ENCODE data around the gene NAALAD2.
"Not testable (repeated sequence)": the region's sequence is repeated elsewhere in the genome, so short reads cannot be mapped to it uniquely, and the experiment has no call there.

Gene NAALAD2

GRCh38 chr11:90134478-90135003 lies at the start of gene NAALAD2:
Gene NAALAD2, plus strand, starts transcription at chr11:90134663. Its CDS starts 96 bp downstream, at chr11:90134759.
- peak; percentile 87 for DNase-seq (ENCODE audit: low read depth, low spot score)

GRCh38 chr11:90085650-90086049 lies 48.8 kb upstream of the NAALAD2 start, which contains the start of gene UBTFL1:
Gene UBTFL1, plus strand, starts transcription at chr11:90085950. Its CDS starts 0 bp downstream, at chr11:90085950.
- DNase-seq (ENCODE audit: low read depth, low spot score) = not testable (repeated sequence)

GRCh38 chr11:90088731-90089130 lies 45.7 kb upstream of the NAALAD2 start:
- DNase-seq (ENCODE audit: low read depth, low spot score) = not testable (repeated sequence)

DNA sequence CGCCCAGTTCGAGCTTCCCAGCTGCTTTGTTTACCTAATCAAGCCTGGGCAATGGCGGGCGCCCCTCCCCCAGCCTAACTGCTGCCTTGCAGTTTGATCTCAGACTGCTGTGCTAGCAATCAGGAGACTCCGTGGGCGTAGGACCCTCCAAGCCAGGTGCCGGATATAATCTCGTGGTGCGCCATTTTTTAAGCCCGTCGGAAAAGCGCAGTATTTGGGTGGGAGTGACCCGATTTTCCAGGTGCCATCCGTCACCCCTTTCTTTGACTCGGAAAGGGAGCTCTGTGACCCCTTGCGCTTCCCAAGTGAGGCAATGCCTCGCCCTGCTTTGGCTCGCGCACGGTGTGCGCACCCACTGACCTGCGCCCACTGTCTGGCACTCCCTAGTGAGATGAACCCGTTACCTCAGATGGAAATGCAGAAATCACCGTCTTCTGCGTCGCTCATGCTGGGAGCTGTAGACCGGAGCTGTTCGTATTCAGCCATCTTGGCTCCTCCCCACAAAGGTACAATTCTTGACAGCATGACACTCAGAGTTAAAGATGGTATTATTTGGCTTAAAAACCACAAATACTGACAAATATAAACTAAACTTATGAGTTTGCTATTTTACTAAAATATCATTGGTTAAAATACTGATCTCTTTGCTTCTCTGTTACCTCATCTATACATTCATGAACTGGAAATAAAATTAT lies 39.1 kb upstream of the NAALAD2 start:
- DNase-seq (ENCODE audit: low read depth, low spot score) = not testable (repeated sequence)

GRCh38 chr11:90098261-90098660 lies 36.2 kb upstream of the NAALAD2 start:
- not testable (repeated sequence) for DNase-seq (ENCODE audit: low read depth, low spot score)

GRCh38 chr11:90100431-90100830 lies 34.0 kb upstream of the NAALAD2 start:
- DNase-seq (ENCODE audit: low read depth, low spot score) = no peak

DNA sequence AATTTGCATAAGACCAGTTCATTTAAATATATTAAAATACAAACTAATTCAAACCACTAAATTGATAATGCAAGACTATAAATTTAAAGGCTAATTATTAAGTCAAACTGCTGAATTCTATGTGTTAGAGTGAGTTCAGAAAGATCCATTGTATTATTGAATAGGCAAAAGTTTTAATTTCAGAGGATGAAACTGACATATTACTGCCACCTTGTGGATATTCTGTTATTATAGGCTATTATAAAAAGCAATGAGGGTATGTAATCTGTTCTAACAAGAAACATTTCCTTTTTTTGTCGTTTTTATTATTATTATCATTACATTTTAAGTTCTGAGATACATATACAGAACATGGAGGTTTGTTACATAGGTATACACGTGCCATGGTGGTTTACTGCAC lies 20.9 kb upstream of the NAALAD2 start:
- DNase-seq (ENCODE audit: low read depth, low spot score) = no peak

GRCh38 chr11:90120191-90120590 lies 14.3 kb upstream of the NAALAD2 start:
- DNase-seq (ENCODE audit: low read depth, low spot score) = no peak

GRCh38 chr11:90124371-90124770 lies 10.1 kb upstream of the NAALAD2 start:
- no peak for DNase-seq (ENCODE audit: low read depth, low spot score)

DNA sequence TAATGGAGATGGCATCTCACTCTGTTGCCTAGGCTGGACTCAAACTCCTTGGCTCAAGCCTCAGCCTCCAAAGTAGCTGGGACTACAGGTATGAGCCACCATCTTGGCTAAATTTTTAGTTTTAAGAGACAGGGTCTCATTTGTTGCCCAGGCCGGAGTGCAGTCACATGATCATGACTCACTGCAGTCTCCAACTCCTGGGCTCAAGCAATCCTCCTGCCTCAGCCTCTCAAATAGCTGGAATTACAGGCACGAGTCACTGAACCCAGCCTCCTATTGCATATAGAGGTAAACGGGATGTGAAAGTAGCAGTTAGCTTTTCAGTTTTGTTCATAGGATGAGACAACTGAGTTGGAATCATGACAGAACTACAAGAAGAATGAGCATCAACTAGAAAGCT lies 9.5 kb upstream of the NAALAD2 start:
- no peak for DNase-seq (ENCODE audit: low read depth, low spot score)

DNA sequence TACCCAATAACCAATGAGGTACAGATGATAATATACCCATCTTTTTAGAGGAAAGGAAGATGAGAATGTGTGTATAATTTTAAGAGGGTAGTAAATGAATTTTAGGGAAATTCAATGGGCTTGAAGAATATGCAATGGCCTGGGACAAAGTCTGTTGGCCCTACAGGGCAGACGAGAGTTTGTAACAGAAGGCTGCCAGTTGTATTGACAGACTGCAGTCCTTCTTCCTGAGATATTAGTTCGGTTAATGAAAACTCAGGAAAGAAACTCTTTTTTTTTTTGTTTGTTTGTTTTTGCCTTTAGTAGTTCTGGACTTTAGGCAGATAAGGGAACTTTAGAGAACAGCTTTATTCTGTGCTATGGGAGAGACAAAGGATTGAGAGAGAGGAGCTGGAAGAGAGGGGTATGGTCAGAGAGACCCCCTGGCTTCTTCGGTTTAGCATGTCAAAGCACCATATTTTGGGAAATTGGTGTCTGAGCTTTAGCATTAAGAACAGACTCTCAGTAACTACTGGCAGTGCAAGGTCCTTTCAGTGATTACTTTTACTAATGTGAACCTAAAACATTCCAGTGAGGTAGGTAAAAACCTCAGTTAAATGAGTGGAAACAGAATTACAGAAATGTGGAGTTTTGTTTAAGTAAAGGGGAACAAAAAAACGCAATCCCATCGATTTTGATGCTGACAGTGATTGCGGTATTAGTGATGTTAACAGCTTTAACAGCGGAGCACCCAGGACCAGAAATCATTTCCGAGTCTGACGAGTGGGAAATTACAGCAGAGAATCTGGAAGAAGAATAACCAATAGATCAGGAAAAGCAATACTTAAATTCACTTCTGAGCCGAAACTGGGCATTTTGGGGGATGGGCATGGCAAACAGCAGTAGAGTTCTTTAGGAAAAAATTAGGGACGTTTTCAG lies 644 bp upstream of the NAALAD2 start:
- peak; percentile 11 for DNase-seq (ENCODE audit: low read depth, low spot score)

DNA sequence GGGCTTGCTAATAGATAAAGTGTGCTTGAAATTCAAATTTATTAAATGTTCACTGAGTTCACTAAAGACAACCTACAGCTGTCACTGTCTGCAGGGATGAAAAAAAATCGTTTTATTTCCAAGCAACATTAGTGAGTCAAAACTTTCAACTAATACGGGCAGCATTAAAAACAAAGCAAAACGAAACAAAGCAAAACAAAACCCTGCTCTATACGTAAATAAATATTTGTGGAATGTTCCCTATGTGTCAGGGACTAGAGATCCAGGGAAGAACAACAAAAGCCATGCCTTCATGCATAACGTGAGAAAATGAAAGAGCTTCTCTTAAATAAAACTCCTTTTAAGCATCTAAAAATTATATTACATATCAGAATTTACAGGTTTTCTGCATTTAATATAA lies 553 bp downstream of the NAALAD2 start:
- no peak for DNase-seq (ENCODE audit: low read depth, low spot score)

- DNase-seq (ENCODE audit: low read depth, low spot score) = no peak
These were observed 14.4 kb downstream of the NAALAD2 start for GRCh38 chr11:90148900-90149299.

GRCh38 chr11:90166982-90167573 lies 32.6 kb downstream of the NAALAD2 start:
- DNase-seq (ENCODE audit: low read depth, low spot score) = peak; percentile 10

DNA sequence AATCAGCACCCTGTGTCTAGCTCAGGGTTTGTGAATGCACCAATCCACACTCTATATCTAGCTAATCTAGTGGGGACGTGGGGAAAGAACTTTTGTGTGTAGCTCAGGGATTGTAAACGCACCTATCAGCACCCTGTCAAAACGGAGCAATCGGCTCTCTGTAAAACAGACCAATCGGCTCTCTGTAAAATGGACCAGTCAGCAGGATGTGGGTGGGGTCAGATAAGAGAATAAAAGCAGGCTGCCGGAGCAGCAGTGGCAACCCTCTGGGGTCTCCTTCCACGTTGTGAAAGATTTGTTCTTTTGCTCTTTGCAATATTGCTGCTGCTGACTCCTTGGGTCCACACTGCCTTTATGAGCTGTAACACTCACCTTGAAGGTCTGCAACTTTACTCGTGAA lies 33.2 kb downstream of the NAALAD2 start:
- not testable (repeated sequence) for DNase-seq (ENCODE audit: low read depth, low spot score)

DNA sequence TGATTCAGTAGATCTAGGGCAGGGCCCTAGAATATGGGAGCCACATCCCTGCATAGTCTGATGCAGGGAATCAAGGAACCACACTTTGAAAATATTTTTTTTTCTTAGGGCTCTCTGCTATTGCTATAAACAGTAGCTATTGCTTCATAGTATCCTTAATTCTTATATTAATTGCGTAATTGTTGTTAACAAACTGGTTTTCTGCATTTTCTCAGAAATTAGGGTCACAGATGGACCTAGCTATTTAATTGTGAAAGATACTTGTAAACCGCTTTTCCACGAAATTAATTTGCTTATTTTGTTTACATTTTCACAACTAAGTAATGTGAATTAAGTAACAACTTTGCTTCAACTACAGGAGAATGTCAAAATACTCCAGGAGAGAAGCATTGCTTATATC lies 34.1 kb downstream of the NAALAD2 start:
- DNase-seq (ENCODE audit: low read depth, low spot score) = no peak

- DNase-seq (ENCODE audit: low read depth, low spot score) = no peak
These were observed 36.9 kb downstream of the NAALAD2 start for GRCh38 chr11:90171359-90171758.

- DNase-seq (ENCODE audit: low read depth, low spot score) = no peak
These were observed 41.6 kb downstream of the NAALAD2 start for GRCh38 chr11:90176069-90176468.

DNA sequence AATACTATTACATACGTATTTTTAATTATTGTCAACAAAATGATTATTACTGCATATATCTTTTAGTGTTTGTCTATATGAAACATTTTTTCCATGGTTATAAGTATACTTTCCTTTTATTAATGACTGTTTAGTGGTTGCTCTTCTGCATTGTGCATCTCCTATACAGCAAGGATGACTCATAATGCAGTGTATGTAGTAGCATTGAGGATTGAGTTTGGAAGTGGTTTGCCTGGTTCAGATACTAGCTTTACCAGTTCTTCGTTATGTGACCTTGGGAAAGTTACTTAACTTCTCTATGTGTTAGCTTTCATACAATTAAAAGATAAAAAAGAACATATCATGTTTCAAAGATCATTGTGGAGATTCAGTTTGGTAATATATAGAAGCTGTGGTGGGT lies 44.3 kb downstream of the NAALAD2 start:
- no peak for DNase-seq (ENCODE audit: low read depth, low spot score)

- no peak for DNase-seq (ENCODE audit: low read depth, low spot score)
These were observed 45.5 kb downstream of the NAALAD2 start for GRCh38 chr11:90179923-90180322.

- no peak for DNase-seq (ENCODE audit: low read depth, low spot score)
These were observed 53.4 kb downstream of the NAALAD2 start for GRCh38 chr11:90187839-90188238.

DNA sequence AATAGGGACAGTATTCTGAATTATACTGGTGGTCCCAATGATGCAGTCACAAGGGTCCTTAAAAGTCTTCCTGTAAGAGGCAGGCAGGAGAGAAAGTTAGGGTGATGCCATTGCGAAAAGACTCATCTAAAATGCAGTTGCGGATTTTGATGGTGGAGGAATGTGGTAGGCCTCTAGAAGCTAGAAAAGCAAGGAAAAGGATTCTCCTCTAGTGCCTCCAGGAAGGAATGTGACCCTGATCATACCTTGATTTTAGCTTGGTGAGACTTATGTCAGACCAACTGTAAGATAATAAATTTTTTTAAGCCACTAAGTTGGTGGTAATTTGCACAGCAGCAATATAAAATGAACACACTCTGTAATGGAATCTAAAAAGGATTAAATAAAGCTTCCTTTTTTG lies 54.5 kb downstream of the NAALAD2 start:
- no peak for DNase-seq (ENCODE audit: low read depth, low spot score)

All from ELF-1 (cell line).